NT2/D1 (cell line): ENCODE measurements around the gene SAE1.

Experiments used
- SUZ12 ChIP-seq: IDR thresholded peaks from 2 replicates; pipeline ENCODE4 v1.6.1; 2011; ENCODE audit not compliant: insufficient read length, insufficient read depth; ENCODE audit errors: extremely low read depth
- YY1 ChIP-seq: IDR thresholded peaks from 2 replicates; pipeline ENCODE4 v1.6.1; 2011; ENCODE audit not compliant: insufficient read length, insufficient read depth
- ZNF274 ChIP-seq: IDR thresholded peaks from 2 replicates; pipeline ENCODE4 v1.6.1; 2011; ENCODE audit warnings: mild to moderate bottlenecking, low read depth, low read length

DNA sequence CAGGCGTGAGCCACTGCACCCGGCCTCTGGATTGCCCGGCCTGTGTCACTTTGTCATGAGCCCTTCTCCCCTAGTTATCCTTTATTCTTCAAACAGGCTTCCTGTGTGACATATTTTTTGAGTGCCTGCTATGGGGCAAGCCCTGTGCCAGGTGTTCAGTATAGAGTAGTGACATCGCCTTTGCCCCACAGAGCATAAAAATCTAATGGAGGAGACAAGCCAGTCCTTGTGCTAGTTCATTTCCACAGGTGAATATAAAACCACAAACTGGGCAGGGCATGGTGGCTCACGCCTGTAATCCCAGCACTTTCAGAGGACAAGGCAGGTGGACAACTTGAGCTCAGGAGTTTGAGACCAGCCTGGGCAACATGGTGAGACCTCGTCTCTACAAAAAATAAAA lies 57.2 kb downstream of the SAE1 start:
- no peak for TF ChIP-seq YY1
- TF ChIP-seq ZNF274, result no peak
- no peak for TF ChIP-seq SUZ12
